GM21528 (cell line): Measurements from ENCODE around the gene IFT52.
"Not testable (repeated sequence)": the region's sequence is repeated elsewhere in the genome, so short reads cannot be mapped to it uniquely, and the experiment has no call there.

ENCODE experiments used
- ATAC-seq: cut with Tn5 transposase; IDR thresholded peaks from one replicate; pipeline ENCODE4 v1.9.1; 2021; ENCODE audit warnings: mild to moderate bottlenecking, moderate library complexity; ENCODE audit not compliant: unreplicated experiment, low FRiP score

IFT52 gene

DNA sequence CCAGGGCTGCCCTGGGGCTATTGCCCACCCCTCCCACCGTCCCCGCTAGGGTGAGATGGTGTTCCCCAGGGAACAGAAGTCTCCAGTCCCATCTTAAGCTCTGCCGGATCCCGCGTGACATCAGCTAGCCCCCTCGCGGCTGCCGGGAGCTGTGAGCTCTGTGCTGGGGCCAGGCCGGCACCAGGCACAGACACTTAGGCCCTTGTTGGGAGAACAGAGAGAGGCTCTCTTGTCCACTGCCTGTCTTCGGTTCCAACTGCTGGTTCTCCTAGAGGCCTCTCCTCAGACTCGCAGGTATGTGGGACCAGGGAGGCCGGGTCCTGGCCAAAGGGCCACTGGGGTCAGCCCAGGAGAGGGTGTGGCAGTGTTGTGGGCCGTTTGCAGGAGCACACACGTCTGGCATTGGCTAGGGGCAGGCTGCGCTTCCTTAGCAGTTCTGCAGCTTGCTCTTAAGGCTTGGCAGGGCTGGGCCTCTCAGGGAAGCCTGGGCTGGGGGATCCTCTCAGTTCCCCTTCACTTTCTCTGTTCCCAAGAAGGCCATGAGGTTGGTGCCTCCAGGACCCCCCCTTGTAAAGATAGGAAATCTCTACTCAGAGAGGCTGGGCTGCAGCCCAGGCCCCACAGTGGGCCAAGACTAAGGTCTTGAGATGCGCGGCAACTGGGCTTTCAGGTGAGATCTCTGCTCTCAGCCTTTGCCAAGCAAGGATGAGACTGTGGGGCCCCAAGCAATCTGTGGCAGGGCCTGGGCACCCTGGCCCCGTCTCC lies 25.6 kb upstream of the IFT52 start:
- no peak for ATAC-seq

DNA sequence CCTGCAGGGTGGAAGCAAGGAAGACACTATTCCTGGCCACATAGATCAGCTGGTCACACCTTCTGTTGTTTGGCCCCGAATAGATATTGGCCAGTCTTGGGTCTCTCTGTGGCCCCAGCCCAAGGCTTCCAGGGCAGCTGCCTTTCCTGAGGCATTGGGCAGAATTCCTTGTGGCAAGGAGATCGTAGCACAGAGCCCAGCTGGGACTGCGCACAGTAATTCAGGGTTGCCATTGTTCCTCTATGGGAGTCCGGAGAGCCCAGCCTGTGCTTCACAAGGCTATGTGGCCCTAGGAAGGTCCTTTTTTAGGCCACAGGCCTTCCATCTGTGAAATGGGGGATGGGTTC lies 25.0 kb upstream of the IFT52 start:
- no peak for ATAC-seq

DNA sequence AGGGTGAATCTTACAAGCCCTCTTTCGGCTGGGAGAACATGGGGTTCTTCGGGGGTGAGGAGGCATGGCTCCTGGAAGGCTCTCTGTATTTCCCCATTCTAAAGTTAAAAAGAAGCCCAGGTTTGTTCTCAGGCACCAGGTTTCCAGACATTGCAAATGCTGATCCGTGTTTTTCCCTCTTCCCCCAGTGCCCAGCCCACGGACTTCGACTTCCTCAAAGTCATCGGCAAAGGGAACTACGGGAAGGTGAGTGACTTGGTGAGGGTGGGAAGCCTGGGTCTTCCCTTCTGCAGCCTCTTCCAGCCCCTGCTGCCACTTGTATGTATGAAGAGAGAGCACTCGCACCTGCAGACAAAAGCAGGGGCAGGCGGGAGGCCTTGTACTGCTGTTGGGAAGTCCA lies 23.3 kb upstream of the IFT52 start:
- no peak for ATAC-seq

DNA sequence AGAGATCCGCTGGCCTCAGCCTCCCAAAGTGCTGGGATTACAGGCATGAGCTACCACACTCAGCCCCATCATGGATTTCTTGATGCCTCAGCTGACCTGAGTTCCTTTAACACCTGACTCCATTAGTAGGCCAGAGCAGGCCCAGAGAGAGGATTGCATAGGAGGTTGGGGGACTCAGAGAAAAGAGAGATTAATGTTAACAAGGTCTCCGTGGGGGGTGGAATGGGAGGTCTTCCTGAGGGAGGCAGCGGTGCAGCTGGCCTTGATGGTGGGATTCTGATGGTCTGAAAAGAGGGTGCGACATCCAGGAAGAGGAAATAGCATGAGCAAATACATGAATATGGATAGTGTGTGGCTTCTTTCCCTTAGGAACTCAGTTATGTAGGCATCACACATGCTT lies 22.0 kb upstream of the IFT52 start:
- ATAC-seq, result no peak

DNA sequence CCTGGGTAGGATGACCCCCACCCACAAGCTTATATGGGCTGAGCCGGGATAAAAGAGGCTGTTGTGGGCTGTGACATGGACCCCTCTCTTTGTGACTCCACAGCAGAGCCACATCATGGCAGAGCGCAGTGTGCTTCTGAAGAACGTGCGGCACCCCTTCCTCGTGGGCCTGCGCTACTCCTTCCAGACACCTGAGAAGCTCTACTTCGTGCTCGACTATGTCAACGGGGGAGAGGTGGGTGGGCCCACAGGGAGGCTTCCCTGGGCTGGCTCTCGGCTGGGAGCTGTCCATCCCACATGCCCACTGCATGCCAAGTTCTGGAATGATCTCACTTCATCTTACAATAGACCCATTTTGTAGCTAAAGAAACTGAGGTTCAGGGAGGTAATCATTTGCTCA lies 21.5 kb upstream of the IFT52 start:
- ATAC-seq, result no peak

DNA sequence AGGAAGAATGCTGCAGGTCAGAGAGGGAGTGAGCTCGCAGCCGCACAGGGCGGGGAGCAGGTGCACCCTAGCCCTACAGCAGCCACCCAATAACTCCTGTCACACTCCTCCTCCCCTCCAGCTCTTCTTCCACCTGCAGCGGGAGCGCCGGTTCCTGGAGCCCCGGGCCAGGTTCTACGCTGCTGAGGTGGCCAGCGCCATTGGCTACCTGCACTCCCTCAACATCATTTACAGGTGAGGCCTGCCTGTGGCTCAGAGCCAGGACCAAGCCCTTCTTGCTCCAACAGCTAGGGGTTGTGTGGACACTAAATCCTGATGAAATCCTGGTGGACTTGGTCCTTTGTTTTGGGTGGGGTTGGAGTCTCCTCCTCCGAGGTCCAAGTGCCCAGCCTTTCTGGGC lies 20.2 kb upstream of the IFT52 start:
- no peak for ATAC-seq

DNA sequence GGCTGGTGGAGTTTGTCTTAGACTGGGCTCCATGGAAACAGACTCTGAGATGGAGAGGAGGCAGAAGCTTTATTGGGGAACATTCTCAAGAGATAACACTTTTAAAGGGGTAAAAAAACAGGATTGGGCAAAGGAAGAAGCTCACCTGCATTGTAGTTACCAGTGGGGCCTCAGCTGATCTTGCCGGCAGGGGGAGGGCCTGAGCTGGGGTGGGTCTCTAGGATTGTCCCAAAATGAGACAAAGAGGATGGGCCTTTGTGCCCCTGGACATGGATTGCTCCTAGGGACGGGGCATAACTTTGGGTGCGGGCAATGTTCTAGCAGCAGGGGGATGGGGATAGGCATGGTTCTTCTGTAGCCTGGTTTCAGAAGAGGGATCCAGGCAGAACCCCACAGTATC lies 19.4 kb upstream of the IFT52 start:
- no peak for ATAC-seq

DNA sequence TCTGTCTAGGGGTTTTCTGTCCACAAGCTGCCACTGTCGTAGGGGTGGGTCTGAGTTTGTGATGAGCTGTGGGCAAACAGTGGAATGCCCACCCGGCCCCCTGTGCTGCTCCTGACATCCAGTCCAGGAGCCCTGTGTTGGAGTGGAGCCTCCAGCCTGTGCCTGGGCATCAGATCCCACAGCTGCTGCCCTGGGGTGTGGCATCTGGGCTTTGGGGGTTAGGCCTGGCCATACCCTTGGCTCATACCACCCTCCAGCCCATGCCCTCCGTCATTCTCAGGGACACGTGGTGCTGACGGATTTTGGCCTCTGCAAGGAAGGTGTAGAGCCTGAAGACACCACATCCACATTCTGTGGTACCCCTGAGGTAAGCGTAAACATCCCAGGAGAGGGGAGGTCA lies 19.0 kb upstream of the IFT52 start:
- ATAC-seq, result no peak

DNA sequence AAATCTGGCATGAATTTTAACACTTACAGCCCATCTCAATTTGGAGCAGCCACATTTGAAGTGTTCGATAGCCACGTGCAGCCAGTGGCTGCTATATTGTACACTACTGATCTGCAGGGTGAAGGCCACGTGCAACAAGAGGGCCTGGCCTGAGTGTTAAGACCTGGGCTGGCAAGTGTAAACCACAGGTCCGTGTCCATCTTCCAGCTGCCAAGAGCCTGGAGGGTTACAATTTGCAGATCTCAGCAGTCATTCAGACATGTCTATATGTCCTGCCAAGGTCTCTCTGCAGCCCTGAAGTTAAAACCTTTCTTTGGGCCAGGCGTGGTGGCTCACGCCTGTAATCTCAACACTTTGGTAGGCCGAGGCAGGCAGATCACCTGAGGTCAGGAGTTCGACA lies 17.8 kb upstream of the IFT52 start:
- ATAC-seq, result no peak

DNA sequence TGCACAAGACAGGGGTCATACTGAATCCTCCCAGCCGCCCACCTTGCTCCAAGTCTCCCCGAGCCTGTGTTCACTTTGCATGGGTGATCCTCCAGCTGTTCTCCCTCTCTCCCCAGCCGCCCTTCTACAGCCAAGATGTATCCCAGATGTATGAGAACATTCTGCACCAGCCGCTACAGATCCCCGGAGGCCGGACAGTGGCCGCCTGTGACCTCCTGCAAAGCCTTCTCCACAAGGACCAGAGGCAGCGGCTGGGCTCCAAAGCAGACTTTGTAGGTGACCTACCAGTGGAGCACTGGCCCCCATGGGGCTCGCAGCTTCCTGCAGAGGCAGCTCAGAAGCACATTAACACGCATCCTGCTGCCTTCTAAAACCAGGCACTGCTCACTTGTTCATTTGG lies 14.6 kb upstream of the IFT52 start:
- no peak for ATAC-seq

DNA sequence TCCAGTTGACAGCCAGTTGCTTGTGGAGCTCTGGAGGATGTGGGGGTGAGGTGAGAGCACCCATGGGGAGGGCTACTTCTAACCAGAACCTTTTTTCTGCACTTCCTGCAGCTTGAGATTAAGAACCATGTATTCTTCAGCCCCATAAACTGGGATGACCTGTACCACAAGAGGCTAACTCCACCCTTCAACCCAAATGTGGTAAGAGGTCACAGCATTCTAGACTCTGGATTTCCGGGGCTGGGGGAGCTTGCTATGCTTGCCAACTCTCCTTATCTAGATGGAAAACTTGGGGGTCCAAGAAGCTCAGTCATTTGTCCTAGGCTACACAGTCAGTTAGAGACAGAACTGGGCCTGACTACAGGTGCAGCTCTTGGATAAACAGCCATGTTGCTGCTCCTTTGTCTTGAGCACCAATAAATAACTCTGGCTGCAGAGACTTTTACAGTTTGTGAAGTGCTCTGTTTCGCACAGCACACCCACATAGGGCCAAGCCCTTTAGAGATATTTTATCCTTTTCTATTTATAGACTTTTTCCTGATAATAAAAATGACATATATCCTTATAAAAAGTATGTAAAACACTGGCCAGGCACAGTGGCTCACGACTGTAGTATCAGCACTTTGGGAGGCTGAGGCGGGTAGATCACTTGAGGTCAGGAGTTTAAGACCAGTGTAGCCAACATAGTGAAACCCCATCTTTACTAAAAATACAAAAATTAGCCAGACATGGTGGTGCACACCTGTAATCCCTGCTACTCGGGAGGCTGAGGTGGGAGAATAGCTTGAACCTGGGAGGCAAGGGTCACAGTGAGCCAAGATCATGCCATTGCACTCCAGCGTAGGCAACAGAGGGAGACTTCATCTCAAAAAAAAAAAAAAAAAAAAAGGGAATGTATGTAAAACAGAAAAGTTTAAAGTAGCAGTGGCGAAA lies 10.6 kb upstream of the IFT52 start:
- ATAC-seq, result no peak

DNA sequence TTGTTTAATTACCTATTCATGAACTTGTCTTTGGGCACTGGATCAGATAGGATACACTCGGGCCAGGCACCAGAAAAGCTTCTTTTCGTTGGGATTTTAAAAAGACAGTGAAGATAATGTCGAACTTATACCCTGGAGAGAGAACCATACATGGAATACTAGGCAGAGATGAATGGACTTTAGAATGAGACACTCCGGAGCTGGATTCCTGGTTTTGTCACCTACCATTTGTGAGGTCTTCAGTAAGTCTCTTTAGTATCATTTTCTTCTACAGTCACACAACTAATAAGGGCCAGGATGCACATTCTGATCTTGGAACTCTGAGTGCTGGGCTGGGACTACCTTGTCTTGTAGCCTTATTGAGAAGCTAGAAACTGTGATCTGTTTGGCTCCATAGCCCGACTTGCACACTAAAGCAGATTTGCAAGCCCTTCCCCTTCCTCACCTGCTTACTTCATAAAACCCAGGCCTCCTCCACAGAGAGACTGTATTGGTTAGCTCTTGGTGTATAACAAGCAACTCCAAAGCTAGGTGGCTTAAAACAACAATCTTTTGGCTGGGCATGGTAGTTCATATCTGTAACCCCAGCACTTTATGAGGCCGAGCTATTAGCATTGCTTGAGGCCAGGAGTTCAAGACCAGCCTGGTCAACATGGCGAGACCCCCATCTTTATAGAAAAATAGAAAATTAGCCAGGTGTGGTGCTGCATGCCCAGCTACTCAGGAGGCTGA lies 7.4 kb upstream of the IFT52 start:
- no peak for ATAC-seq

DNA sequence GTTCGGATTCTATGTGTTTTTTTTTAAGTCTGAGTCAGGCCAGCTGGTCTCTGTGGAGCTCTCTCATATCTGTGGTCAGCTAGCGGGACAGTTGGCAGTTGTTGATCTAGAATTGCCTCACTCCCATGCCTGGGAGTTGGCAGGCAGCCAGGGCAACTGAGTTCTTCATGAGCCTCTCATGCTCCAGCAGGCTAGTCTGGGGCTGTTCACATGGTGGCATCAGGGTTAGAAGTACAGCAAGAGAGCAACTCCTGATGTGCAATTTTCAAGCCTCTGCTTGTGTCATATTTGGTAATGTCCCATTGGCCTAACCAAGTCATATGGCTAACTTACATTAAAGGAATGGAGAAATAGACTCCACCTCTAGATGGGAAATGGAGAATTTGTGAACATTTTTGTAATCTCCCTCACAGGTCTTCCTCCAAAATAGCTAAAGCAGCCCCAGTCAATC lies 6.7 kb upstream of the IFT52 start:
- no peak for ATAC-seq

DNA sequence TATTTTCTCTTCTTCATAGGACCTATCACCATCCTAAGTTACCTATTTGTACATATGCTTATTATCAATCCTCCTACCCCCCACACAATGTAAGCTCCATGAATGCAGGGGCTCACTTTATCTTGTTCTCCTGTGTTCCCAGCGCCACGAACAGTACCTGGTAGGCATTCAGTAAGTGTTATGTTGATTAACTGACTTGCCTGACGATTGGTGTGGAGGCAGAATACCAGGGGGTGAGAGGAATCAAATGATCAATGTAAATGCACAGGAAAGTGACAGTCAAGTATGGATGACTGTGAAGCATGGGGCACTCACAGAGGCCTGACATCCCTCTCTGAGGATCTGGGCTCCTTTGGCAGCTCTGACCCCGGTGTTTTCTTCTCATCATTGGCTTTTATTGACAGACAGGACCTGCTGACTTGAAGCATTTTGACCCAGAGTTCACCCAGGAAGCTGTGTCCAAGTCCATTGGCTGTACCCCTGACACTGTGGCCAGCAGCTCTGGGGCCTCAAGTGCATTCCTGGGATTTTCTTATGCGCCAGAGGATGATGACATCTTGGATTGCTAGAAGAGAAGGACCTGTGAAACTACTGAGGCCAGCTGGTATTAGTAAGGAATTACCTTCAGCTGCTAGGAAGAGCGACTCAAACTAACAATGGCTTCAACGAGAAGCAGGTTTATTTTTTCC lies 6.1 kb upstream of the IFT52 start:
- ATAC-seq, result no peak

DNA sequence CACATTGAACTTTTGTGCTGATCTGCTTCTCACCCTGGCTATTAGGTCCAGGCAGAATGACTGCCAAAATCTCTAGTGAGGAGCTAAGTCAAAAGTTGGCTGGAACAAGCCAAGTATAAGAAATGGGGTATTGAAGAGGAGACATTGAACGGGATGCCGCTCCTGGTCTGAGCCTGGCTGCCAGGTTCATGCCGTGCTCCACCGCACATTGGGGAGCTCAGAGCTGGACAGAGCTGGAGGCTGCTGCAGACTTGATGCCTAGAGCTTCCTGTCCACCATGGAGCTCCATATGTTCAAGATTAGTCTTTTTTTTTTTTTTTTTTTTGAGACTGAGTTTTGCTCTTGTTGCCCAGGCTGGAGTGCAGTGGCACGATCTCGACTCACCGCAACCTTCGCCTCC lies 4.1 kb upstream of the IFT52 start:
- no peak for ATAC-seq

DNA sequence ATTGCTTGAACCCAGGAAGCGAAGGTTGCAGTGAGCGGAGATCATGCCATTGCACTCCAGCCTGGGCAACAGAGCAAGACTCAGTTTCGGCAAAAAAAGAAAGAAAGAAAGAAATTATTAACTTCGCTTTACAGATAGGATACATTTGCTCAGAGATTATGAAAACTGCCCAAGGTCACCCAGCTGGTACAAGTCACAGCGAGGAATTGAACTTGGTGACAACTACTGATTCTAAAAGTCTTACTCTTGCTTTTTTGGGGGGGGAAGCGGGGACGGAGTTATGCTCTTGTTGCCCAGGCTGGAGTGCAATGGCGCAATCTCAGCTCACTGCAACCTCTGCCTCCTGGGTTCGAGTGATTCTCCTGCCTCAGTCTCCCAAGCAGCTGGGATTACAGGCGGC lies 2.2 kb upstream of the IFT52 start:
- ATAC-seq, result not testable (repeated sequence)

DNA sequence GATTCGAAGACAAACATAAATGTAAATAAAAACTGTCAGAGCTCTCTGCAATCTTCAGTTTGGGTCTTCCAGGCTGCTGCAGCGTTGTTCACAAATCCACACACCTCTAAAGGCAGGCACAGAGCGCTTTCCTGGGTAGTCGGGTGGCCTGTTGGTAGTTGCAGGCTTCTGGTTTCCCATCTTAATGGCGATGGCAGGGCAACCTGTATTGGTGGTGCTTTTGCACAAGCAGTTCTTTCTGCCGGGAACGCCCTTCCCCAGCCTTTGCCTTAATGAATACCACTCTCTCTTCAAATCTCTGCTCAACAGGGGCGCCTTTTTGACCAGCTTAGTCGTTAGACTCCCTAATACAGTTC lies 723 bp upstream of the IFT52 start:
- ATAC-seq, result no peak

DNA sequence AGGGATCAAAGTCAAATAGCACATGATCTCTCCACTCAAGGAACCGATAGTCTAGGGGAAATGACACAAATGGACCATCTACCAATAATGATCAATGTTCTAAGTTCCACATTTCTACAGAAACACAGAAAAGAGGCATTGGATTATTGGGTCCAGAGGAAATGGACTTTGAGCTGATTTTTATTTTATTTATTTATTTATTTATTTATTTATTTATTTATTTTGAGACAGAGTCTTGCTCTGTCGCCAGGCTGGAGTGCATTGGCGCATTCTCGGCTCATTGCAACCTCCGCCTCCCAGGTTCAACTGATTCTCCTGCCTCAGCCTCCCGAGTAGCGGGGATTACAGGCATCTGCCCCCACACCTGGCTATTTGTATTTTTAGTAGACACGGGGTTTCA lies 11.2 kb downstream of the IFT52 start:
- not testable (repeated sequence) for ATAC-seq

DNA sequence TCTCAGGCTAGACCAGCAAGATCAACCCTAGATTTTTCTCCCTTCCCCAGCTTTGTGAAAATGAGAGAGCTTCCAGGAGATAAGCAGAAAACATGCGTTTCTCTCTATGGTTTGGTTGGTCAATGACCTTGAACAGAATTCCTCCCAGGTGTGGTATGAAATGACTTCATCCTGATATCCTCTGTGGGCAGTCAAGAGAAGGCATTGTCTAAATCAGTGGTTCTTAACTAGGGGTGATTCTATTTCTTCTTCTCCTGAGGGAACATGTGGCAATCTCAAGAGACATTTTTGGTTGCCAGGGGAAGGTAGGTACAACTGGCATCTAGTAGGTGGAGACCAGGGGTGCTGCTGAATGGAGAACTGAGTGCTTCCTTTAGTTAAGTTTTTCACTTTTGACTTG lies 12.4 kb downstream of the IFT52 start:
- no peak for ATAC-seq

DNA sequence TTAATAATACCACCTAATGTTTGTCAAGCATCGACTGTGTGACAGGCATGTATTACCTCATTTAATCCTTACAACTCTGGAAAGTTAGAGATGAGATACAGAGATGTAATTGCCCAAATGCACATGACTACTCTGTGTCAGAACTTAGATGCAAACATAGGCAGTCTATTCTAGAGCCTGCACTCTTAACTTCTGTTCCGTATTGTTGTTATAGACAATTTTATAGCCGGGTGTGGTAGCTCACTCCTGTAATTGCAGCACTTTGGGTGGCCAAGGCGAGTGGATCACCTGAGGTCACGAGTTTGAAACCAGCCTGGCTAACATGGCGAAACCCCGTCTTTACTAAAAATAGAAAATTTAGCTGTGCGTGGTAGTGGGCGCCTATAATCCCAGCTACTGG lies 15.0 kb downstream of the IFT52 start:
- no peak for ATAC-seq

DNA sequence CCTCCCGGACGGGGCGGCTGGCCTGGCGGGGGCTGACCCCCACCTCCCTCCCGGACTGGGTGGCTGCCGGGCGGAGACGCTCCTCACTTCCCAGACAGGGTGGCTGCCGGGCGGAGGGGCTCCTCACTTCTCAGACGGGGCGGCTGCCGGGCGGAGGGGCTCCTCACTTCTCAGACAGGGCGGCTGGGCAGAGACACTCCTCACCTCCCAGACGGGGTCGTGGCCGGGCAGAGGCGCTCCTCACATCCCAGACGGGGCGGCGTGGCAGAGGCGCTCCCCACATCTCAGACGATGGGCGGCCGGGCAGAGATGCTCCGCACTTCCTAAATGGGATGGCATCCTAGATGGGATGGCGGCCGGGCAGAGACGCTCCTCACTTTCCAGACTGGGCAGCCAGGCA lies 16.5 kb downstream of the IFT52 start:
- ATAC-seq, result not testable (repeated sequence)
